ENCODE measurements around the gene UBE2I.

Gene UBE2I

DNA sequence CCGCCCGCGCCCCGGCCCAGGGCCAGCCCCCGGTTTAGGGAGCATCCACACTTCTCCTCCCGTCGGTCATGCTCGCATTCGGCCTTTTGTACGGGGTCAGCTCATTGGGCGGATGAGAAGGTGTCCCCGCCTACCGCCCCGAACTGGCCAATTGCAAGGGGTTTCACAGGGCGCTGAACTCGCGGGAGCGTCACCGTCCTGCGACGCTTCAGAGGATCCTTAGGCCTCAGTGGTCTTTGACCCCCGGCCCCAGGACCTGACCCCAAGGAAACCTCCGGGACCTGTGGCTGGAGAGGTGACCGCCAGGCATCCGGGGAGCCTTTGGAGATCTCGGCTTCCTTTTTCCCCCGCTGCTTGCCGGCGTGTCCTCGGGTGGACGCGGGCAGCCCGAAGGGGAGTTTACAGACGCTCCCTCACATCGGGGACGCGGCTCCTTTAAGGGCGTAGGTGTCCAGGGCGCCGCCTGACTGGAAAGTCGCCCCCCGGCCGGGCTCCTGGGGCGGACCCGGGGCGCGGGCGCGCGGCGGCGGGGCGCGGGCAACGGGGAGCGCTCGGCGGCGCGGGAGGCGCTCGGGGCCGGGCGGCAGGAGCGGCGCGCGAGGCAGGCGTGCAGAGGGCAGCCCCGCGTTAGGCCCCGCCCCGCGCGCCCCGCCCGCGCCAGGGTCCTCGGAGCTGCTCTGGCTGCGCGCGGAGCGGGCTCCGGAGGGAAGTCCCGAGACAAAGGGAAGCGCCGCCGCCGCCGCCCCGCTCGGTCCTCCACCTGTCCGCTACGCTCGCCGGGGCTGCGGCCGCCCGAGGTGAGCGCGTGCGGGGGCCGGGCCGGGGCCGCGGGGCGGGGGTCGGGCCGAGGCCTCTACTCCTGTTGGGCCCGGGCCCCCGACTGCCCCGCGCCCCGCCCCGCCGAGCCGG, at the start of gene UBE2I:
TSS of gene UBE2I (plus strand) at position 660 of the 909 bp plus-strand sequence. CDS start 4,395 bp downstream, outside the sequence.
- Histone ChIP-seq H3K36me3 (ENCODE audit: insufficient read depth, low read length) (no peaks in the 10 kb centered on the region; the same call in 1 of the 2 replicates), H3K79me2 (ENCODE audit: insufficient read depth, low read length) (peaks cover 44% of the 10 kb centered on the region), H3K27me3 (ENCODE audit: insufficient read depth, low read length, poor library complexity, severe bottlenecking) (no peaks in the 10 kb centered on the region), H3F3A (ENCODE audit: low read depth) (no peaks in the 10 kb centered on the region), H3K9me3 (ENCODE audit: insufficient read depth, low read depth, low read length) (no peaks in the 10 kb centered on the region), H4K20me1 (ENCODE audit: insufficient read depth, low read length, poor library complexity, severe bottlenecking) (peaks cover 40% of the 10 kb centered on the region), H3K9ac (ENCODE audit: low read depth, low read length, poor library complexity, severe bottlenecking) (peak within 1 kb of the TSS; percentile 92), H3K9me2 (replicated peaks; ENCODE audit: low read depth, low read length) (no peaks in the 10 kb centered on the region), H3K4me2 (ENCODE audit: low read depth, low read length, poor library complexity, severe bottlenecking) (peak within 1 kb of the TSS; percentile 88), H3K4me1 (ENCODE audit: insufficient read depth, low read length, poor library complexity, severe bottlenecking) (no peaks in the 10 kb centered on the region), H3K4me3 (ENCODE audit: low read length, poor library complexity, severe bottlenecking) (peak within 1 kb of the TSS; percentile 95), H2AFZ (ENCODE audit: low read length) (peak within 1 kb of the TSS; percentile 93)
- TF ChIP-seq, protein P1, sequence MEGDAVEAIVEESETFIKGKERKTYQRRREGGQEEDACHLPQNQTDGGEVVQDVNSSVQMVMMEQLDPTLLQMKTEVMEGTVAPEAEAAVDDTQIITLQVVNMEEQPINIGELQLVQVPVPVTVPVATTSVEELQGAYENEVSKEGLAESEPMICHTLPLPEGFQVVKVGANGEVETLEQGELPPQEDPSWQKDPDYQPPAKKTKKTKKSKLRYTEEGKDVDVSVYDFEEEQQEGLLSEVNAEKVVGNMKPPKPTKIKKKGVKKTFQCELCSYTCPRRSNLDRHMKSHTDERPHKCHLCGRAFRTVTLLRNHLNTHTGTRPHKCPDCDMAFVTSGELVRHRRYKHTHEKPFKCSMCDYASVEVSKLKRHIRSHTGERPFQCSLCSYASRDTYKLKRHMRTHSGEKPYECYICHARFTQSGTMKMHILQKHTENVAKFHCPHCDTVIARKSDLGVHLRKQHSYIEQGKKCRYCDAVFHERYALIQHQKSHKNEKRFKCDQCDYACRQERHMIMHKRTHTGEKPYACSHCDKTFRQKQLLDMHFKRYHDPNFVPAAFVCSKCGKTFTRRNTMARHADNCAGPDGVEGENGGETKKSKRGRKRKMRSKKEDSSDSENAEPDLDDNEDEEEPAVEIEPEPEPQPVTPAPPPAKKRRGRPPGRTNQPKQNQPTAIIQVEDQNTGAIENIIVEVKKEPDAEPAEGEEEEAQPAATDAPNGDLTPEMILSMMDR (conservative IDR thresholded peaks at IDR 0.05; ENCODE audit: low read length) = no peak
- TF ChIP-seq EZH2phosphoT487 (IDR thresholded peaks at IDR 0.05; ENCODE audit: borderline replicate concordance) = no peak

GRCh38 chr16:1259760-1260068, 49.7 kb upstream of the UBE2I start:
- H3K9me3 ChIP-seq (ENCODE audit: insufficient read depth, low read depth, low read length) = no peaks in the 10 kb centered on the region
- H4K20me1 ChIP-seq (ENCODE audit: insufficient read depth, low read length, poor library complexity, severe bottlenecking) = no peaks in the 10 kb centered on the region
- H3K36me3 ChIP-seq (ENCODE audit: insufficient read depth, low read length) = no peaks in the 10 kb centered on the region
- H3F3A ChIP-seq (ENCODE audit: low read depth) = no peaks in the 10 kb centered on the region
- H3K4me2 ChIP-seq (ENCODE audit: low read depth, low read length, poor library complexity, severe bottlenecking) = no peak overlapping the region
- H3K9ac ChIP-seq (ENCODE audit: low read depth, low read length, poor library complexity, severe bottlenecking) = no peak overlapping the region
- H3K4me1 ChIP-seq (ENCODE audit: insufficient read depth, low read length, poor library complexity, severe bottlenecking) = no peaks in the 10 kb centered on the region
- no peak overlapping the region for H2AFZ ChIP-seq (ENCODE audit: low read length)
- no peak overlapping the region for H3K4me3 ChIP-seq (ENCODE audit: low read length, poor library complexity, severe bottlenecking)
- H3K79me2 ChIP-seq (ENCODE audit: insufficient read depth, low read length) = no peaks in the 10 kb centered on the region
- H3K9me2 ChIP-seq (replicated peaks; ENCODE audit: low read depth, low read length) = no peaks in the 10 kb centered on the region
- H3K27me3 ChIP-seq (ENCODE audit: insufficient read depth, low read length, poor library complexity, severe bottlenecking) = no peaks in the 10 kb centered on the region
- TF ChIP-seq, protein P1 (conservative IDR thresholded peaks at IDR 0.05; ENCODE audit: low read length) = no peak
- TF ChIP-seq EZH2phosphoT487 (IDR thresholded peaks at IDR 0.05; ENCODE audit: borderline replicate concordance) = no peak

DNA sequence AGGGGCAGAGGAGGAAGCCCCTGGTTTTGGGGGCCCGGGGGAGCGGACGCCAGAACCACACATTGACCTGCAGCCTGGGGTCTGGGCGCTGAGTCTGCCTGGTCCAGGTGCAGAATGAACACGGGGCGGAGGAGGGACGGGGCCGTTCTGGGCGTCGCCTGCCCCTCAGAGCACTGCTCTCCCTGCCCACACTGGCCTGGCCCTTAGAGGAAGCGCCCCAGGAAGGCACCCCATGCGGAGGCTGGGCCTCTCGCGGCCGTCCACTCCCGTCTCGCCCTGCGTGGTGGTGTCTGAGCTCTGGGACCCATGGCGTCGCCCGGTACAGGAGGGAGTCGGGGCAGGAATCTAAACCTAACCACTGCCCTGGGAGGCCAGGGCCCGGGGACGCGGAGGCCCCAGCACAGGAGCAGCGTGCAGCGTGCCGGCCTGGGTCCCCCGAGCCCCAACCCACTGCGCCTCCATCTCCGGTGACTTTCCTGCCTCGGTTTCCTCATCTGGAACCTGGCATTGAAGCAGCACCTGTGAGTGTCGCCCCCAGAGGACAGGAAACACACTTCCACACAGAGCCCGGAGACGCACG, 49.2 kb upstream of the UBE2I start:
- TF ChIP-seq EZH2phosphoT487 (IDR thresholded peaks at IDR 0.05; ENCODE audit: borderline replicate concordance) = no peak
- TF ChIP-seq, protein P1 (conservative IDR thresholded peaks at IDR 0.05; ENCODE audit: low read length) = no peak
- Histone ChIP-seq H3K79me2 (ENCODE audit: insufficient read depth, low read length) (no peaks in the 10 kb centered on the region), H4K20me1 (ENCODE audit: insufficient read depth, low read length, poor library complexity, severe bottlenecking) (no peaks in the 10 kb centered on the region), H3K9me3 (ENCODE audit: insufficient read depth, low read depth, low read length) (no peaks in the 10 kb centered on the region), H3K9ac (ENCODE audit: low read depth, low read length, poor library complexity, severe bottlenecking) (no peak overlapping the region), H3K9me2 (replicated peaks; ENCODE audit: low read depth, low read length) (no peaks in the 10 kb centered on the region), H3K36me3 (ENCODE audit: insufficient read depth, low read length) (no peaks in the 10 kb centered on the region), H3K4me1 (ENCODE audit: insufficient read depth, low read length, poor library complexity, severe bottlenecking) (no peaks in the 10 kb centered on the region), H3K27me3 (ENCODE audit: insufficient read depth, low read length, poor library complexity, severe bottlenecking) (no peaks in the 10 kb centered on the region), H3K4me3 (ENCODE audit: low read length, poor library complexity, severe bottlenecking) (no peak overlapping the region), H3K4me2 (ENCODE audit: low read depth, low read length, poor library complexity, severe bottlenecking) (no peak overlapping the region), H2AFZ (ENCODE audit: low read length) (no peak overlapping the region), H3F3A (ENCODE audit: low read depth) (no peaks in the 10 kb centered on the region)
